GM12874 (cell line): ENCODE data around the gene LAMC1.

Experiments used
- TF ChIP-seq, protein P1 (sequence below): IDR thresholded peaks from 2 replicates; pipeline ENCODE4 v1.5.1; 2011; ENCODE audit warnings: low read depth, mild to moderate bottlenecking, control low read depth, low read length, moderate library complexity; ENCODE audit not compliant: insufficient read depth

LAMC1 gene

DNA sequence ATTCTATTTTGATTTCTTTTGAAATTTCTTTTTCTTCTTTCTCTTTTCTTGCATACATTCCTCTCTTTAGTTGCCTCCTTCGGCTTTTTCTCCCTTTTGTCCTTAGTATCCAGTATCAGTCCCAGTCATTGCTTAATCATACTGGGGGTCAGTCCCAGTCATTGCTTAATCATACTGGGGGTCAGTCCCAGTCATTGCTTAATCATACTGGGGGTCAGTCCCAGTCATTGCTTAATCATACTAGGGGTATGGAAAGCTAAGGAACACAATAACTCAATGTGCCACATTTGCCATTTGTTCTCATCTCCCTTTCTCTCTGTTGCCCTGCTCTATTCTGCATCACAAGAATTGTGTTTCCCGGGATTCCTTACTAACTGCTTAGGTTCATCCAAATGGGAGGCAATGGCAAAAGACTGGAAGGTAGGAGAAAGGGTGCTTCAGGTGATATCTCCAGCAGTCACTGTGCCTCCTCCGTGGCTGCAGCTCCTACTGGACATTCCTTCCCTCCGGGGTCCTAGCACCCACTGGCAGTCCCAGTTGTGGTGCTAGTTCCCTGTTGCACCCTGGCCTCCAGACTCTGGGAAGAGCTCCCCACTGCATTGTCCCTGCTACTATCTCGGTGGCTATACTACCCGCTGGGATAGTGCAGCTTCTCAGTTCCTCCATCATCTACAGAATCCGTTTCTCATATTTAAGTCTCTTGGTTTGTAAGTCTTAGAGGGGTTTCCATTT lies 32.6 kb upstream of the LAMC1 start:
- TF ChIP-seq, protein P1, sequence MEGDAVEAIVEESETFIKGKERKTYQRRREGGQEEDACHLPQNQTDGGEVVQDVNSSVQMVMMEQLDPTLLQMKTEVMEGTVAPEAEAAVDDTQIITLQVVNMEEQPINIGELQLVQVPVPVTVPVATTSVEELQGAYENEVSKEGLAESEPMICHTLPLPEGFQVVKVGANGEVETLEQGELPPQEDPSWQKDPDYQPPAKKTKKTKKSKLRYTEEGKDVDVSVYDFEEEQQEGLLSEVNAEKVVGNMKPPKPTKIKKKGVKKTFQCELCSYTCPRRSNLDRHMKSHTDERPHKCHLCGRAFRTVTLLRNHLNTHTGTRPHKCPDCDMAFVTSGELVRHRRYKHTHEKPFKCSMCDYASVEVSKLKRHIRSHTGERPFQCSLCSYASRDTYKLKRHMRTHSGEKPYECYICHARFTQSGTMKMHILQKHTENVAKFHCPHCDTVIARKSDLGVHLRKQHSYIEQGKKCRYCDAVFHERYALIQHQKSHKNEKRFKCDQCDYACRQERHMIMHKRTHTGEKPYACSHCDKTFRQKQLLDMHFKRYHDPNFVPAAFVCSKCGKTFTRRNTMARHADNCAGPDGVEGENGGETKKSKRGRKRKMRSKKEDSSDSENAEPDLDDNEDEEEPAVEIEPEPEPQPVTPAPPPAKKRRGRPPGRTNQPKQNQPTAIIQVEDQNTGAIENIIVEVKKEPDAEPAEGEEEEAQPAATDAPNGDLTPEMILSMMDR: no peak

DNA sequence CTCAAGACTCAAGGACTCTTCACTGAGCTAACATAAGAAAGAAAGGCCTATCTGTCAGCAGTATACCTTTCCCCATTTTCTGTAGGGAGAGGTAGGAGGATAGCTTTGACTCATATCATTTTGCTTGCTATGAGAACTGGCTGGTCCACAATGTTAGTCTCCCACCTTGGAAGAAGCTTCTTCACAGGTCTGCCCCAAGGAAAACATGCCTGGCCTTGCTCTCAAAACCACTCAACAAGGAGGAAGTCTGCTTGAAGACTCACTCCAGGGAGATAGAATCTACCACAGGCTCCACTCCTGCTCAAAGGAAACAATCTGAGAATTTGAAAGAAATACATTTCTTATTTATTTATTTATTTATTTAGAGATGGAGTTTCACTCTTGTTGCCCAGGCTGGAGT lies 29.5 kb upstream of the LAMC1 start:
- TF ChIP-seq, protein P1: no peak

DNA sequence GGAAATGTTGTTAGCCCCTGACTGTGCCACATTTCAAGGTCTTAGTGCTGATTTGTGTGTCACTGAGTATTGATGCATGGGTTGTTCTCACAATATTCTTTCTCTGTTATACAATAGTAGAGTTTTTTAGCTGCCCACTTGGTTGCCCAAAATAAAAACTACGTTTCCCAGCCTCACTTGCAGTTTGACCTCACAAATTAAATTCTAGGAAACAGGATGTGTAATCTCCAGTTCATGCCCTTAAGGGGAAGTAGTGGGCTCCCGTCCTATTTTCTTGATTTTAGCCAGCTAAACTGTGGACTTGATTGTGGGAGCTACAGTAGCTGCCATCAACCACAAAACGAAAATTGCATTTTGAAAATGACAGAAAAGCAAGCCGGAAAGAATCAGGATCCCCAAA lies 27.3 kb upstream of the LAMC1 start:
- TF ChIP-seq, protein P1: no peak

DNA sequence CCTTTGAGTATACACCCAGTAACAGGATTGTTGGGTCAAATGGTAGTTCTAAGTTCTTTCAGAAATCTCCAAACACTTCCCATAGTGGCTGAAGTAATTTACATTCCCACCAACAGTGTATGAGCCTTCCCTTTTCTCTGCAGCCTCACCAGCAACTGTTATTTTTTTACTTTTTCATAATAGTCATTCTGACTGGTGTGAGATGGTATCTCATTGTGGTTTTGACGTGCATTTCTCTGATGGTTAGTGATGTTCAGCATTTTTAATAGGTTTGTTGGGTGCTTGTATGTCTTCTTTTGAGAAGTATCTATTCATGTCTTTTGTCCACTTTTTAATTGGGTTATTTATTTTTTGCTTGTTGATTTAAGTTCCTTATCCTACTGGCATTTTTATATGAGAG lies 26.4 kb upstream of the LAMC1 start:
- TF ChIP-seq, protein P1: no peak

DNA sequence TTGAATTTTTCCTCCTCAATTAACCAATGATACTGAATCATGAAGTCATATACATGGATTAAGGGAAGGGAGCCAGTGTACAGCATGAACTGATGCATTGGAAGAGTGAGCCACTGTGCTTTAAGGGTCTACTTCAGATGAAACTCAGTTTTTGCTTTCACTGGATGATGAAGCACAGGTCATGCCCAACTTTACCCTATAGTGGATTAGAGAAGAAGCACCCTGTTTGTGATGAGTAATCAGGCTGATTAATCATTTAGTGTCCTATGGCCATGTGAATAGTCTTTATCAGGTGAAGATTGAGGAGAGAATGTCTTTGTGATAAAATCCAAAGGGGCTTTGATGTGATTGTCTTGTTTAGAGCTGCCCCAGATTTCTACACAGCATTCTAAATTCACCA lies 24.7 kb upstream of the LAMC1 start:
- TF ChIP-seq, protein P1: no peak

DNA sequence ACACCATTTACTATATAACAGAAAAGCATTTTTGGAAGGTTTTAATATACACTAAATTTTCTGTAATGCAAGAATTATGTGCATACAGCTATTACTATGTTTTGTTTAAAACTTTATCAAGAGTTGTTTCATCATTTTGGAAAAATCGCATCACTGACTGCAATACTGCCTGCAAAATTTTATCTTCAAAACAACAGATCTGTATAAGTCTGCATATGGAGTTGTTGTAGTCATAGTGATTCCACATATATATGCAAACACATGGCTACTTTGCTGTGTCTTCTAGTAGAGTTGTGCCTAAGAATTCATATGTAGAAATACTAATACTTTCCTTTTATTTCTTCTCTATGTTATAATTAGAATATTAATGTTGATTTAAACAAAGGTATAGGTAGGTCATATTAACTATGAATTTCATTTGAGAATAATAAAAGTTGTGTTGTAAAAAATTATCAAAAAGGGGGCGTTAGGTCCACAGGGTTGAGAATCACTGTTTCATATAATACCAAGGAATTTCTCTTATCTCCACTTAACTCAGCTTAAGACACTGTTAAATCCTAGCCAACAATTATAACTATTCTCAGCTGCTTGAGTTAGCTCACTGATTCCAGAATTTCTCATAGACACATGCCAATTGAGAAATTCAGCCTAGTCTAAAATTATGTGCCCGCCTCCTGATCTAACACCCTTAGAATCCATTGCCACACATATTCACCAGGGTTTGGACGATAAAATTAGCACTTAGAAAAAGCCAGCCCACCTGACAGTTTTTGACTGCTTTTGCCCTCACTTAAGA lies 22.9 kb upstream of the LAMC1 start:
- TF ChIP-seq, protein P1: no peak

DNA sequence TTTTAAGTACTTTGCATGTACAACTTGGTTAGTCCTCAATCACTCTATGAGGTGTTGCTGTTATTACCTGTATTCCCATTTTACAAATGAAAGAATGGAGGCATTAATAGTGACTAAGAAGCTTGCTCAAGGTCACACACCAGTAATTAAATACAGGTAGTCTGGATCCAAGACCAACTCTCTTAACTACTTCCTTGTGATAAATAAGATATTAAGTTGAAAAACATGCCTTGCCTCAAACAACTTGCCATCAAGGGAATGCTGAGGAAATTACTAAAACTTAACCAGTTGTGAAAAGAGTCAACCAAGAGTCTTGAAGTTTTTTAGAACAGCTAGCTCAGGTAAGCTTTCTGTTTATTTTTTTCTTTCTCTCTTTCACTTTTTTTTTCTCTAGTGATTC lies 21.0 kb upstream of the LAMC1 start:
- TF ChIP-seq, protein P1: no peak
